HG03045 (cell line): Measurements from ENCODE around the gene CLTC.

ENCODE experiments used
- ATAC-seq: cut with Tn5 transposase; IDR thresholded peaks from one replicate; pipeline ENCODE4 v1.9.1; 2021; ENCODE audit warnings: mild to moderate bottlenecking, moderate library complexity; ENCODE audit not compliant: unreplicated experiment

Gene CLTC

DNA sequence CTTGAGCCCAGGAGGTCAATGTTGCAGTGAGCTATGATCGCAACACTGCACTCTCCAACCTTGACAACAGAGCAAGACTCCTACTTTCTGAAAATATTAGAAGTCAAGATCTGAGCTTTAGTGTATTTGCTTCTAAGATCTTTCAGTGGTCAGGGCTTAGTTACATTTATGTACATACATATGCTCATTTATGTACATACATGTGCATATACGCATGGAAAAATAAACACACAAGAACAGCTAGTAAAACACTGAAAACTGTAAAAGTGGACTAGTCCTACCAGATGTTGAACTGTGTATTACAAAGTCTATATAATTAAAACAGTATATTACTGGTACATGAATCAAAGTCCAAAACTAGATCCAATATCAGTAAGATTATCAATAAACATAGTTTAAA lies 59.2 kb downstream of the CLTC start:
- no peak for ATAC-seq

DNA sequence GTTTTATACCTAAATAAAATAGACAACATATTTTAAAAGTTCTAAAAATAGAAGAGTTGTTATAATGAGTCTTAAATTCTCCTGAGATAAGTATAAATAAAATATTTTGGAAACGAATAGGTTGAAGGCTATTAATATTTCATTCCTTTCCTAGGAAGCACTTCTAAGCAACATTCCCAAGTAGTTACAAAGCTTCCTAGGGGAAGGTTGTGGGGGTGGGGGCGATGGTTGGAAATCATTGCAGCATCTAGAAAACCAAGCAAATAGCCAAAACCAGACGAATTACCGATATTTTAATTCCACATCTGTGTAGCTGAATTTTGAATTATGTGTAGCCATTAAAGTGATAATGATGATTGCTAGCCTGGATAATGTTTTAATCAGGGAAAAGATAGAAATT lies 60.6 kb downstream of the CLTC start:
- no peak for ATAC-seq

DNA sequence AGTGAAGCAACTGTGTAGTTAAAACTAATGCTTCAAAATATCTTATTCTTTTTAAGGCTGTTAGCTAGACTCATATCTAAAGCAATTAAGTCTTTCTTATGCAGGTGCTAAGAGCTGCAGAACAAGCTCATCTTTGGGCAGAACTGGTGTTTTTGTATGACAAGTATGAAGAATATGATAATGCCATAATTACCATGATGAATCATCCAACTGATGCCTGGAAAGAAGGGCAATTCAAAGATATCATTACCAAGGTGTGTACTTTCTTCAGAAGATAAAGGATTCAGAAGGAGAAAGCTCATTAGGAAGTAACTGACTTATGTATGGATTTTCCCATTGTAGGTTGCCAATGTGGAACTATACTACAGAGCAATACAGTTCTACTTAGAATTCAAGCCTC lies 63.6 kb downstream of the CLTC start:
- ATAC-seq: no peak

DNA sequence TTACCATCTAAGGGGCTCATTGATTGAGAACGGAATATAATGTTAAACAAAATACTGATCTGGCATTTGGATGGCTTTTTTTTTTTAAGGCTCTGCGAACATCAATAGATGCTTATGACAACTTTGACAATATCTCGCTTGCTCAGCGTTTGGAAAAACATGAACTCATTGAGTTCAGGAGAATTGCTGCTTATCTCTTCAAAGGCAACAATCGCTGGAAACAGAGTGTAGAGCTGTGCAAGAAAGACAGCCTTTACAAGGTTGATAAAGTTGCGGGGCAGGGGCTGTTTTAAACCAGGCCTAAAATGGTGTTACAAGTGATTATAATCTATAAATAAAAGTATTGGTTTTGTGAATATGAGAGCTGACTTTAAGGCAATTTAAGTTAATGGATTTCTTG lies 65.3 kb downstream of the CLTC start:
- ATAC-seq: no peak

DNA sequence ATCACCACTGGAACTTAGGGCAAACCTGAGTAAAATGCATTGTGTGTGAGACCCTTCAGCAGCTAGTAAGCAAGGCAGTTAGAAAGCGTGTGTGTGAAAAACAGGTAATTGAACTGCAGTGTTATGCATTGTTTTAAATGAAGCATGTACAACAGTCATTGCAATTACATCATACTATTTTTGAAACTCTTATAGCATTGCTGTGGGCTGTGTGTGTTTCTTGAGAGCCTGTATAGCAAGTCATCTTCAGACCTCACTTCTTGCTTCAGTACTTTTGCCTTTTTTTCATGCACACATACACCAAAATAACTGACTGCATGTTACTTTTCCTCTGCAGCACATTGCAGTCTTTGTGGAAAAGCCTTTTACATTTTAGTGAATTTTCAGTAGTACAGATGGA lies 68.3 kb downstream of the CLTC start:
- ATAC-seq: no peak

DNA sequence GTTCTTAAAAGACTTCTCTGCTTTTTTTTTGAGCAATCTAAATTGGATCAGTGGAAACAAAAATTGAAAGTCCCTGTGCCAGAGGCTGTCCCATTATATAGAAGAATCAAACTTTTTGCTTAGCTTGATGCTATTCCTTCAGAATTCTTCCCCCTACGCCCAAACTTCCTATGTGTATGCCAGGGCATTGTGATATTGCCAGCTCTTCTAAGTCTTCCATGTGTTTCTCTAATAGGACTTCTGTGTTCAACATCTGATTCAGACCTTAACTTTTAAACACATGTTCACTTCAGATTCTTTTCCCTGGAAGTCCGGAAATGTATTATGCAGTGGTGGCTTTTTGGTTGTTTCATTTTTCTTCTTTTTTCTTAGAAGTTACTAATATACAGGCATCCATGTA lies 68.8 kb downstream of the CLTC start:
- ATAC-seq: no peak

DNA sequence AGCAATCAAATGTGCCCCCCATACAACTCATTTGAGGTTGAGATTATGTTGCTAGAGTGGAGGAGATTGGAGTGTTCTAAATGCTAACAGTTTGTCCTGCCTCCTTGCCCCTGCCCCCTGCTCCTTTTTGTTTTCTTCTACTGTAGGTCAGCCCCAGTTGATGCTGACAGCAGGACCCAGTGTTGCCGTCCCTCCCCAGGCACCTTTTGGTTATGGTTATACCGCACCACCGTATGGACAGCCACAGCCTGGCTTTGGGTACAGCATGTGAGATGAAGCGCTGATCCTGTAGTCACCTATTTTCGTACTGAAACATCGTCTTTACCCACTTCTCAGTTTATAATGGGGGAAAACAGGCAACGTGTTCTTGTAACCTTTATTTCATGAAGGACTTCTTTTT lies 73.9 kb downstream of the CLTC start:
- ATAC-seq: no peak

DNA sequence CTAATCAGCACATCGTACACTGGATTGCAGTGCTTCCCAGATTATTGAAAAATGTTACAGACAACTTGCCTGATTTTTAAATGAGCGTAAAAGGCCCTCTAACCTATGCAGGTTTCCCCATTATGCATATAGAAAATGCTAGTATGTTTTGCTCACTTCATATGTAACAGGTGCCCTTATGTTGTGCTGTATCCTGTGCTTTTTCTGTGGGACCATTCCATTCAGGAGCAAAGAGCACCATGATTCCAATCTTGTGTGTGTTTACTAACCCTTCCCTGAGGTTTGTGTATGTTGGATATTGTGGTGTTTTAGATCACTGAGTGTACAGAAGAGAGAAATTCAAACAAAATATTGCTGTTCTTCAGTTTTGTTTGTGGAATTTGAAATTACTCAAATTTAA lies 74.6 kb downstream of the CLTC start:
- no peak for ATAC-seq

DNA sequence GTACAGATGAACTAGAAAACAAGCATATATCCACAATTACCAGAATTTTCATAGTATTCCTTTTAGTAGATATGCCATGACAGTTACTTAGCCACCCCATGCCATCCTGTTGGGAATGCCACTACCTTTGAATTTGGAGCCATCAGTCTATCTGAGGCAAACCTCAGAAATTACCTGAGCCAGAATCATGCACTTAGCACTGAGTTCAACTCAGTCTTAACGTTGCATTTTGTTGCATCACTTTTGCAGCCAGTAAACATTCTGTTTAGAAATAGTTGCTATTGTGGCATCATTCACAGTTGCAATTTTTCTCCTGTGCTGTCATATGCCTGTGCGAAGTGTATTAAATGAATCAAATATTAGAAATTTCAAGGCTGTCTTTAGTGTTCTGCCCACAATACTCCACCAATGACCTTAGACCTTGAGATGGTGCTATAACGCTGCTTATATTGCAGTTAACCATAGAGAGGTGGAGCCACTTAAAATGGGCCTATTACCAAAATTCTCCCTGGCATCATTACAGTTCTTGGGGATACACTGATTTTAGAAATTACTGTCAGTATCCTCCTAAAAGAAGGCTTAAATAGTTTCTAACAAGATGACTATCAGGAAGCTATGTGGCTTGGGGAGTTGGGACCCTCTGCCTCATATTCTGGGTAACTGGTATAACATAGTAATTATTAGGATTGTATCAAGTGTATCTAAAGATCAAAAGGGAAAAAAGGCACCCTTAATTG lies 76.4 kb downstream of the CLTC start:
- ATAC-seq: no peak

DNA sequence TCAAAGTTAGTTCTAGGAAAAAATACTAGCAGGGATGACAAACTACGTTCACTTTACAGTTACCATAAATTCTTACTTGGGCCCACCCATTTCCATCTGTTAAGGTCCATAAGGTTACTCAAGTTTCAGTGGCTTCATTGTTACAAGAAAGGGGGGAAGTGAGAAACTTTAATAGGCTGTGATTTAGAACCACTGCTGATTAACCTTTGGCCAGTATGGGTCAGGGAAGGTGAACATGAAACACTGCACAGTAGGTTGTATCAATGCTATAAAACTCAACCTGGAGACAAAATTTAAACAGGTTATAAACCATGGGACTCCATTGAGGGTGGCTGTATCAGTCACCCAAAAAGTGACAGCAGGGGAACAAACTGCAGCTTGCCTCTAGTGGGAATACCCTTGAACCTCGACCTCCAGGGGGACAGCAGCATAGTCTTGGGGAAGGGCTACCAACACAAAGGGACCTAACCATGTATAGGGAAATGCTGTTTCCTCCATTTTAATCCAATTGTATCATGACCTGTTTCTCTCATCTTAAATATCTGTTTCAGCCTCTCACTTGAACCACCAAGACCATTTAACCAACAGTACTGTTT lies 77.1 kb downstream of the CLTC start:
- no peak for ATAC-seq

DNA sequence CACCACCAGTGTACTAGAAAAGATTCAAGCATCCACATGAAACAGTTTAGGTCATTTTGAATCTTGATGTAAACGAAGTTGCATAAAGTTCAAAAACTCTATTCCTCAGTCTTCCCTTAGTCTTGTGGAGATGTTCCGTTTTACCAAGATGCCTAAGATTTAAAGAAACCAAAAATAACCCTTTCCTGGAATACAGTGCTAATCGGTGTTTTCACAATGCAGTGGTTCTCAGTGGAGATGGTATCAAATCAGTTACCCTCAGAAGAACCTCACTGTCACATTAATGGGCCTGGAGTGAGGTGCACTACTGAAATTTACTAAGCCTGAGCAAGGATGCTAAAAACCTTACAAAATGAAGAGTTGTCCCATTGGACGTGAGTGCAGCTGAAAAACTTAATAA lies 78.4 kb downstream of the CLTC start:
- no peak for ATAC-seq

DNA sequence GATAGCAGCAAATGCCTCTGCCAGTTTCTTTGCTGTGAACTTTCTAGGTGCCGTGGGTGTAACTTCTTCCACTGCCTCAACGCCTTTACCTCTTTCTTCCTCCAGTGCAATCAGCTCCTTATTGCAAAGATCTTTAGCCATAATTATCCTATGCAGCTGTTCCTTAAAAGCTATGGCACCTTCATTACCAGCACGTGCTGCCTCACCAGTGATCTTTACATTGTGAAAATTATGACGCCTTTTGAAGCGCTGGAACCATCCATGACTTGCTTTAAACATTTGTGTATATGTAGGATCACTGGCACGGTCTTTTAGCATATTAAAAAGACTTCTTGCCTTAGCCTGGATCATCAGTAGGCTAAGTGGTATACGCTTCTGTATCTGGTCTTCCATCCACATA lies 79.5 kb downstream of the CLTC start:
- ATAC-seq: no peak

DNA sequence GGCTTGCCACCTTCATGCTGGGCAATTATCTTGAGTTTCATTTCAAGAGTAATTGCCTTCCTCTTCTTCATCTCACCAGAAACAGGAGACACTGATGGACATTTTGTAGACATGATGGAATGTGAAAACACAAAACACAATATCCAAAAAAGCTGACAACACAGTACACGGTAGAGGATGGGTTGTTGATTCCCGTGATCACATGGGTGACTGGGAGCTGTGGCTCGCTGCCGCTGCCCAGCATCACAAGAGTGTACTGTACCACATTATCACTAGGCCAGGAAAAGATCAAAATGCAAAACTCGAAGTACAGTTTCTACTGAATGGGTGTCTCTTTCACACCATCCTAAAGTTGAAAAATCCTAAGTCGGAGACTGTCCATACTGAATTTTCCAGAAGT lies 80.1 kb downstream of the CLTC start:
- ATAC-seq: no peak

DNA sequence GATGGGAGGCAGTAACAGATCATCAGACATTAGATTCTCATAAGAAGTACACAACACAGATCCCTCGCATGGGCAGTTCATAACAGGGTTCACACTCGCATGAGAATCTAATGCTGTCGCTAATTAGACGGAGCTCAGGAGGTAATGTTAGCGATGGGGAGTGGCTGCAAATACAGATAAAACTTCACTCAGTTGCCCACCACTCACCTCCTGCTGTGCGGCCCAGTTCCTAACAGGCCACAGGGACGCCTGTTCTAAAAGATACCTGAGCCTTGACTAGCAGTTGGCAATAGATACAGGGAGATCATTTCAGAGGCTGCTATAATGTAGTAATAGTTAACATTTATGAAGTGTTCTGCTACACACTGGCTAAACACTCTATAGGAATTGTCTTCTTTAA lies 82.6 kb downstream of the CLTC start:
- ATAC-seq: no peak

DNA sequence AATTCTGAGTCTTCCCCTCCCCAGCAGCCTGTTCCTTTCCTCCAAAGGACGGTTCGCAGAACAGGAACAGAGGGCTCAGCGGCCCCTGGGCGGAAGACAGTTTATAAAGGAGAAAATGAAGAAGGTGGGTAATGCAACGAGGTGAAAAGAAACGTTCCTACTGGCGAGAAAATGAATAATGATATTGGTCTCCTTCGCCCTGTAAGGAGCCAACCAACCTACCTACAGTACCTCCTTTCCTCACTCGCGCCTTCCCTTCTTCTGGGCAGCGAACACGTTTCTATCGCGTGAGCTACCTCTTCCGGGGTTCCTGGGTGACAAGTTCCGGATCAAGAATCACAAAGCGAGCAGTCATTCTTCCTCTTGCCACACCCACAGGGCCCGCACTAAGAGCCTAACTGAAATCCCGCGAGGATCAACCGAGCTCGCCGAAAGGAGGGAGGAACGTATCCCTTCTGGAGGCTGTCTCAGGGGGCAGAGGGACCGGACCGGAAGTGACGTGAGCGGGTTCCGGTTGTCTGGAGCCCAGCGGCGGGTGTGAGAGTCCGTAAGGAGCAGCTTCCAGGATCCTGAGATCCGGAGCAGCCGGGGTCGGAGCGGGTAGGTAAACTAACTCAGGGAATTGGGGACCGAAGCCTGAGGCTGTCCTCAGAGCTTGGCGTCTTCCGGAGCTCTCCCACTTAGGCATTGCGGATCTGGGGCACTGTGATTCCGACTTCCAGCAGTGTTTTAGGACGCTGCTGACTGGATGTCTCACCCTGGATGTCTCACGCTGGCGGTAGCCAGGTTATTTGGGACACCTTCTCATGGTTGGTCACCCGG lies 87.7 kb downstream of the CLTC start, which contains the start of the genes PTRH2 and VMP1:
PTRH2 (minus strand) TSS at position 282 of the 822 bp plus-strand sequence. CDS start 9,452 bp downstream, outside the sequence.
VMP1 (plus strand) TSS at position 506 of the 822 bp plus-strand sequence. CDS start 23,793 bp downstream, outside the sequence.
- peak; percentile 95 for ATAC-seq

DNA sequence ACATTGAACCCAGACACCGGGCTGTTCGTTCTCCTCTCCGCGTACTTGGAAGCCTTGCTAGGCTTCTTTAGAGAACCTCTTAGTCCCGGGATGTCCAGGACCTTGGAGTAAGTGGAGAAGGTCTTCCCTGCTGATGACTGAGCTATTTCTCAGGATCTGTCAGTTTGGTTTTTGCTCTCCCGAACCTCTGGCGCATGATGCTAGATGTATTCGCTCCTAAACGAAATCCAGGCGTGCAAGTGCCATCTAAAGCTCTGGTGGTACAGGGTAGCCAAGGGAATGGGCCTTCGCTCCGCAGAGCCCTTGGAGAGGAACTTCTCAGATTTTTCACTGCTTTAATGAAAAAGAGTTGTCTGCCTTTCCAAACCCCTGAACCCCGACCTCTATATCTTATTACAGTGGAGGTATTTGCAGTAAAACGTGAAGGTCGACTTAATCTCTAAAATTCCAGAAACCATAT lies 88.3 kb downstream of the CLTC start:
- ATAC-seq: no peak

DNA sequence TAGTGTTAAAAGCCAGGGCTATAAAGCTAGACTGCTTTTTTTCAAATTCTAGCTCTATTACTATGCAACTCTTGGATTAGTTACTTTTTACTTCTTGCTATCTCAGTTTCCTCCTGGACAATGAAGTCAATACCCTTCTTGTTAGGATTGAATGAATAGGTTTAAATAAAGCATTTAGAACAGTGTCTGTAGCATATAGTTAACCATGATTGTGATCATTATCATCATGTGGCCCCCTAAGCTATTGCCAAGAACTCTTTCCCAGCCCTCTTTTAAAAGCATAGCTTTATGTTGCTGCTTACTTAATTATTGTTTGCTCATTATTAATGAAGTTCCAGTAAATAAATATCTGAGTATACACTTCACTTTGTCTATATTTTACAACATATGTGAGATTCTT lies 92.2 kb downstream of the CLTC start:
- ATAC-seq: no peak

DNA sequence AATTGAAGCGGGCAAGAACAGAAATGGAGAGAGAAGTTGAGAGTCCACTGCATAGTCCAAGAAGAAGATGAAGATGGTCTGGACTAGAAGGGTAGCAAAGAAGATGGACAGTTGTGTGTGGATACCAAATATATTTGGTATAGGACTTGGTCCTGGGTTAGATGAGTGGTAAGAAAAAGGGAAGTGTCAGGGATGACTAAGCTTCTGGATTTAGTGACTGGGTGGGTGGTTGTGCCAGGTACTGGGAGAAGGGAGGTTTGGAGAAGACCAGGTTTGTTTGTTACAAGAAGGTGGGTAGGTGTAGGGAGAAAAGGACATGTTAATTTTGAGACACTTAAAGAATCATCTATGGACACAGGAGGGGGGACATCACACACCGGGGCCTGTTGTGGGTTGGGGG lies 93.2 kb downstream of the CLTC start:
- no peak for ATAC-seq

DNA sequence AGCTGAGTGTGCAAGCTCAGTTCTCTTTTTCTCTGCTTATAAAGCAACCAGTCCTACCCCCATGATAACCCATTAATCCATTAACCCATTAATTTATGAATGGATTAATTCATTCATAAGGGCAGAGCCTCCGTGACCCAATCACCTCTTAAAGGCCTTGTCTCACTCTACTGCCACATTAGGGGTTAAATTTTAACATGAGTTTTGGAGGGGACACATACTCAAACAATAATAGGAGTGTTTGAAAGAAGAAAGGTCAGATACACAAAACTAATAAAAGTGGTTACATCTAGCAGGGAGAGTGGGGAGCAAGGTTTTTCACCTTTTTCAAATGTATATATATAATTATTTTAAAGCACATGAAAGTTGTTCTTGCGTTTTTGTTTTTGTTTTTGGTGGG lies 94.6 kb downstream of the CLTC start:
- ATAC-seq: no peak

DNA sequence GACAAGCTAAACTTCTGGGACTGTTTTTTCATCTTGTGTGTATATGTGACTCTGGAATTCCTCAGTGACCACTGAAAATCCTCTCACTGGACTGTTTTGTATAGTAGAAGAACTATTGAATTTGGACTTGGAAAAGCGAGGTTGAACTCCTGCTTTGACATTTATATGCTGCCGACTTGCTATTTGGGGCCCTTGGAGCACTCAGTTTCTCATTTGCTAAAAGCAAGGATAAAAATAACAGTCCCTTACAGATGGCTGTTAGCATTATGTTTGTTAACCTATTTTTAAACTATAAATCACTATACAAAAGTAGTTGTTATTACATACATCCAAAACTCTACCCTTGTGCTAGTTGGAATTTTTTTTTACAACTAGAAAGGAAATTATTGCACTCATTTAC lies 96.7 kb downstream of the CLTC start:
- no peak for ATAC-seq

DNA sequence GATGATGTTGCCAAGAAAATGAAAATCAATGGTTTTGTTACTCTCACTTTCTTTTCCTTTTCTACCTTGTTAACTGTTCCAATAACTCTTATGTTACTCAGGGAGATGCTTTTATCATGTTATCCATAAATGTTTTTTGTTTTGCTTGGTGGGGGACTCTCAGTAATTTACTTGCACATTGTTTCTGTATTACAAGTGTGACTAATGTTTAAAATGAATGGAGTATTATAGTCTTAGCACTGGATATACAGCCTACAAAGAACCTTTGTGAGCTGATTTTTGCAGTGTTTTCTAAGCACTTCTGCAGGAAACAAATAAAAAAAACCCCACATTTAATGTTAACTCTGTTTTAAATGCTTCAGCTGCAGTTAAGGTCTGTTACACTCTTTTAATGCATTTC lies 99.8 kb downstream of the CLTC start:
- no peak for ATAC-seq

DNA sequence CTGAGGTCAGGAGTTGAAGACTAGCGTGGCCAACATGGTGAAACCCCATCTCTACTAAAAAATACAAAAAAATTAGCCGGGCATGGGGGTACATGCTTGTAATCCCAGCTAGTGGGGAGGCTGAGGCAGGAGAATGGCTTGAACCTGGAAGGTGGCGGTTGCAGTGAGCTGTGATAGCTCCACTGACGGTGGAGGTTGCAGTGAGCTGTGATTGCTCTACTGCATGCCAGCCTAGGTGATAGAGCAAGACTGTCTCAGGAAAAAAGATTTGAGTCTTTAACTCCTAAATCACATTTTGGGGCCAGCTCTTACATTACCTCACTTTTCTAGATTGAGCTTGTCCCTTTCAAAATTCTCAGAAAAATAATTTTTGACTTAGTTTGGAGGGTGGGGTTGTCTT lies 102.9 kb downstream of the CLTC start:
- no peak for ATAC-seq
